PC-3 (cell line): ENCODE measurements around the gene STK39. TPM values are rescaled to one million over a fixed set of nuclear protein-coding genes. Genes with fewer than 3 reads are reported as not detected.

Experiments
- ATAC-seq: fragments of 200-7000 bp; cut with Tn5 transposase; 2 replicates; pipeline ENCODE4 v1.9.1; 2020; ENCODE audit warnings: mild to moderate bottlenecking, moderate library complexity
- BruUV-seq: library from RNA; stranded (reverse); fragments of 400-500 nt; replicated peaks from 2 replicates; lab custom pipeline; 2021; lab: Mats Ljungman, UMichigan
- CTCF ChIA-PET: fragments of 300-600 bp; sonication (Branson Sonifier 250); formaldehyde crosslinking; loops from one replicate; lab custom pipeline; 2022; ENCODE audit warnings: antibody characterized with exemption; lab: Charles Lee
- POLR2A ChIA-PET: fragments of 300-600 bp; sonication (Branson Sonifier 250); formaldehyde crosslinking; loops from one replicate; lab custom pipeline; 2022; ENCODE audit warnings: antibody characterized with exemption; ENCODE audit not compliant: unreplicated experiment; lab: Charles Lee
- DNase-seq: peaks from one replicate; pipeline ENCODE4 v3.0.0-alpha.2; 2015
- H2AFZ ChIP-seq: fragments of 300-600 bp; sonication (generic); 2 replicates; pipeline ENCODE4 v1.6.0; 2016; ENCODE audit warnings: antibody characterized with exemption, low read length
- H3F3A ChIP-seq: fragments of 300-600 bp; sonication (generic); one replicate; pipeline ENCODE4 v1.6.0; 2017; ENCODE audit warnings: antibody characterized with exemption, low read length, control low read depth, mild to moderate bottlenecking; ENCODE audit not compliant: unreplicated experiment
- H3K27ac ChIP-seq: fragments of 300-600 bp; sonication (generic); 2 replicates; pipeline ENCODE4 v1.5.1; 2016; ENCODE audit warnings: mild to moderate bottlenecking, low read length
- H3K27me3 ChIP-seq: fragments of 300-600 bp; sonication (generic); 2 replicates; pipeline ENCODE4 v1.6.1; 2016; ENCODE audit warnings: low read length, mixed read lengths
- H3K36me3 ChIP-seq: fragments of 300-600 bp; sonication (generic); 2 replicates; pipeline ENCODE4 v1.6.1; 2016; ENCODE audit warnings: low read depth, mixed run types, low read length, mixed read lengths
- H3K4me1 ChIP-seq: fragments of 300-600 bp; sonication (generic); 2 replicates; pipeline ENCODE4 v1.5.1; 2016; ENCODE audit warnings: low read length; ENCODE audit not compliant: insufficient read depth
- H3K4me2 ChIP-seq: fragments of 300-600 bp; sonication (generic); 2 replicates; pipeline ENCODE4 v1.6.0; 2016; ENCODE audit warnings: low read length
- H3K4me3 ChIP-seq: fragments of 300-600 bp; sonication (generic); 2 replicates; pipeline ENCODE4 v1.5.1; 2016; ENCODE audit warnings: mild to moderate bottlenecking, low read length, mixed read lengths
- H3K79me2 ChIP-seq: fragments of 300-600 bp; sonication (generic); 2 replicates; pipeline ENCODE4 v1.6.1; 2017; ENCODE audit warnings: low read length, mixed read lengths
- H3K9ac ChIP-seq: fragments of 300-600 bp; sonication (generic); 2 replicates; pipeline ENCODE4 v1.6.0; 2016; ENCODE audit warnings: mild to moderate bottlenecking, low read length
- H3K9me2 ChIP-seq: fragments of 300-600 bp; sonication (generic); replicated peaks from 2 replicates; pipeline ENCODE4 v1.6.1; 2016; ENCODE audit warnings: mixed run types, low read length, mixed read lengths
- H3K9me3 ChIP-seq: fragments of 300-600 bp; sonication (generic); 2 replicates; pipeline ENCODE4 v1.6.1; 2016; ENCODE audit warnings: low read length, mixed read lengths
- H4K20me1 ChIP-seq: fragments of 300-600 bp; sonication (generic); 2 replicates; pipeline ENCODE4 v1.6.1; 2016; ENCODE audit warnings: low read length, mixed read lengths
- CTCF ChIP-seq: fragments of 300-600 bp; sonication (generic); conservative IDR thresholded peaks from 2 replicates; pipeline ENCODE4 v1.5.1; 2017; ENCODE audit warnings: antibody characterized with exemption, low read depth, mild to moderate bottlenecking, low read length
- EZH2 ChIP-seq: fragments of 300-600 bp; sonication (generic); IDR thresholded peaks from one replicate; pipeline ENCODE4 v1.6.1; 2017; ENCODE audit warnings: antibody characterized with exemption, mild to moderate bottlenecking, low read length; ENCODE audit not compliant: unreplicated experiment
- EZH2phosphoT487 ChIP-seq: fragments of 300-600 bp; sonication (generic); IDR thresholded peaks from 2 replicates; pipeline ENCODE4 v1.6.1; 2018; ENCODE audit warnings: mild to moderate bottlenecking, antibody characterized with exemption, low read length, borderline replicate concordance
- intact Hi-C: fragments of 100-400 bp; cut with micrococcal nuclease; formaldehyde crosslinking; loops from 2 replicates; pipeline ENCODE4 v1.9.0; 2023
- total RNA-seq: library from RNA; depleted of rRNA; stranded (reverse); fragments of >200 nt; gene quantifications from 2 replicates; pipeline ENCODE4 v1.2.3, GENCODE V29; 2014

STK39 gene
- total RNA-seq, 1 experiment from 2014 or later: 17.9 TPM

DNA sequence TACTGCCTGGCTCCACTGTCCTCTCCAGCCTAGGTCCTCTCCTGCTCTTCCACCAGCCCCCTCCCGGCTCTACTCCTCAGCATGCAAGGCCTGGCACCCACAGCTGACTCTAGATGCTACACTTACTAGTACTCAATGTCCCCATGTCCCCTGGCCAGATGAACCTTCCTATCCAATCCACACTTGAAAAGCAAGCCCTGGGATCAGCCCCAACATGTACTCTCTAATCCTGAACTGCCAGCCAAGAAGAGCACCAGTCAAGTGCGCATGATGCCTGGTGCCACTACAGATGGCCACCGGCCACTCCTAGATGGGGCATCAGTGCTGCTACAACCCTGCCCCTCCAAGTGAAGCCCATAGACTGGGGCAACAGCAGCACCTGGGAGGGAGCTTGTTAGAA lies 168.2 kb downstream of the STK39 start:
- no peaks in the 10 kb centered on the region for H3F3A ChIP-seq
- H3K27me3 ChIP-seq: no peaks in the 10 kb centered on the region
- no peak overlapping the region for H3K27ac ChIP-seq
- no peaks in the 10 kb centered on the region for H3K9me2 ChIP-seq
- H3K4me2 ChIP-seq: no peak overlapping the region
- no peak overlapping the region for H3K9ac ChIP-seq
- H3K4me3 ChIP-seq: no peak overlapping the region
- H3K79me2 ChIP-seq: no peaks in the 10 kb centered on the region
- ChIA-PET CTCF (no interaction called here), POLR2A (no interaction called here)
- TF ChIP-seq CTCF: no peak
- no peak for TF ChIP-seq EZH2
- TF ChIP-seq EZH2phosphoT487: no peak
- no peaks in the 10 kb centered on the region for H3K9me3 ChIP-seq
- no peaks in the 10 kb centered on the region for H4K20me1 ChIP-seq
- ATAC-seq (no peak), DNase-seq (no peak)
- intact Hi-C loops: no loop called here
- H3K36me3 ChIP-seq: no peaks in the 10 kb centered on the region
- no TSS peak for BruUV-seq
- no peaks in the 10 kb centered on the region for H3K4me1 ChIP-seq
- H2AFZ ChIP-seq: no peak overlapping the region

- no peak overlapping the region for H3K4me3 ChIP-seq
- 0 out of 2 replicates have a peak, but pooled peaks cover 6% of the 10 kb centered on the region for H3K36me3 ChIP-seq
- BruUV-seq: no TSS peak
- no peak overlapping the region for H3K9ac ChIP-seq
- ChIA-PET CTCF (no interaction called here), POLR2A (no interaction called here)
- no peaks in the 10 kb centered on the region for H3K9me3 ChIP-seq
- H3K79me2 ChIP-seq: no peaks in the 10 kb centered on the region
- intact Hi-C loops: no loop called here
- H2AFZ ChIP-seq: no peak overlapping the region
- H3K9me2 ChIP-seq: no peaks in the 10 kb centered on the region
- no peaks in the 10 kb centered on the region for H4K20me1 ChIP-seq
- no peaks in the 10 kb centered on the region for H3K4me1 ChIP-seq
- ATAC-seq (no peak), DNase-seq (no peak)
- no peak overlapping the region for H3K4me2 ChIP-seq
- H3K27me3 ChIP-seq: no peaks in the 10 kb centered on the region
- TF ChIP-seq CTCF (no peak), EZH2phosphoT487 (no peak), EZH2 (no peak)
- no peak overlapping the region for H3K27ac ChIP-seq
- H3F3A ChIP-seq: no peaks in the 10 kb centered on the region
These were observed 170.7 kb downstream of the STK39 start for GRCh38 chr2:168076731-168077130.

- H4K20me1 ChIP-seq: no peaks in the 10 kb centered on the region
- no peaks in the 10 kb centered on the region for H3K9me2 ChIP-seq
- H3K4me2 ChIP-seq: no peak overlapping the region
- H3K9me3 ChIP-seq: no peaks in the 10 kb centered on the region
- intact Hi-C loops: no loop called here
- CTCF ChIA-PET: no interaction called here
- TF ChIP-seq CTCF (no peak), EZH2 (no peak), EZH2phosphoT487 (no peak)
- DNase-seq: no peak
- ATAC-seq: no peak
- no peaks in the 10 kb centered on the region for H3K79me2 ChIP-seq
- H2AFZ ChIP-seq: no peak overlapping the region
- 0 out of 2 replicates have a peak, but pooled peaks cover 6% of the 10 kb centered on the region for H3K36me3 ChIP-seq
- H3F3A ChIP-seq: no peaks in the 10 kb centered on the region
- H3K9ac ChIP-seq: no peak overlapping the region
- no peaks in the 10 kb centered on the region for H3K4me1 ChIP-seq
- H3K27ac ChIP-seq: no peak overlapping the region
- BruUV-seq: no TSS peak
- no peaks in the 10 kb centered on the region for H3K27me3 ChIP-seq
- POLR2A ChIA-PET: no interaction called here
- H3K4me3 ChIP-seq: no peak overlapping the region
These were observed 171.9 kb downstream of the STK39 start for GRCh38 chr2:168075446-168075845.
